GM18909 (cell line): ENCODE results near the gene FGD3.
"Not testable (repeated sequence)": the region's sequence is repeated elsewhere in the genome, so short reads cannot be mapped to it uniquely, and the experiment has no call there.

Source experiments
- ATAC-seq: cut with Tn5 transposase; IDR thresholded peaks from one replicate; pipeline ENCODE4 v1.9.1; 2021; ENCODE audit warnings: mild to moderate bottlenecking; ENCODE audit not compliant: unreplicated experiment, poor library complexity

FGD3 gene

GRCh38 chr9:92974761-92975755 is 27.7 kb downstream of the FGD3 start:
- ATAC-seq = no peak

- ATAC-seq = no peak
Measured at GRCh38 chr9:92976431-92976830, 29.1 kb downstream of the FGD3 start.

- no peak for ATAC-seq
Measured at GRCh38 chr9:92977279-92977678, 30.0 kb downstream of the FGD3 start.

GRCh38 chr9:92978345-92978875 is 31.1 kb downstream of the FGD3 start:
- no peak for ATAC-seq

GRCh38 chr9:92979283-92980056 is 32.1 kb downstream of the FGD3 start:
- ATAC-seq = no peak

GRCh38 chr9:92980085-92980745 is 32.9 kb downstream of the FGD3 start:
- no peak for ATAC-seq

- ATAC-seq = no peak
Measured at GRCh38 chr9:92982130-92982529, 34.8 kb downstream of the FGD3 start.

- no peak for ATAC-seq
Measured at GRCh38 chr9:92983984-92984589, 36.8 kb downstream of the FGD3 start.

GRCh38 chr9:92984976-92985375 is 37.7 kb downstream of the FGD3 start:
- ATAC-seq = no peak

- no peak for ATAC-seq
Measured at GRCh38 chr9:92986176-92987119, 39.1 kb downstream of the FGD3 start.

GRCh38 chr9:92988215-92988768 is 41.0 kb downstream of the FGD3 start:
- no peak for ATAC-seq

GRCh38 chr9:92989561-92989960 is 42.2 kb downstream of the FGD3 start:
- ATAC-seq = no peak

- no peak for ATAC-seq
Measured at GRCh38 chr9:92990461-92990860, 43.1 kb downstream of the FGD3 start.

GRCh38 chr9:92992549-92992948 is 45.2 kb downstream of the FGD3 start:
- ATAC-seq = no peak

- ATAC-seq = not testable (repeated sequence)
Measured at GRCh38 chr9:92998871-92999270, 51.5 kb downstream of the FGD3 start.

- ATAC-seq = no peak
Measured at GRCh38 chr9:93001031-93001430, 53.7 kb downstream of the FGD3 start.

- no peak for ATAC-seq
Measured at GRCh38 chr9:93002700-93003099, 55.4 kb downstream of the FGD3 start.

GRCh38 chr9:93003552-93004407 is 56.5 kb downstream of the FGD3 start:
- ATAC-seq = no peak
